K562 (cell line): ENCODE data around the gene GLTP. TPM values are rescaled to one million over a fixed set of nuclear protein-coding genes. Genes with fewer than 3 reads are reported as not detected.

ENCODE experiments used
- ATAC-seq: fragments of 200-7000 bp; cut with Tn5 transposase; 3 replicates; pipeline ENCODE4 v1.9.1; 2020; ENCODE audit warnings: moderate library complexity
- BruUV-seq: library from RNA; stranded (reverse); fragments of 400-500 nt; replicated peaks from 2 replicates; lab custom pipeline; 2021; lab: Mats Ljungman, UMichigan
- CTCF ChIA-PET: fragments of 300-600 bp; formaldehyde crosslinking; extraction: SDS; loops from one replicate; lab custom pipeline; 2021; ENCODE audit warnings: low intra/inter-chr PET ratio; lab: Yijun Ruan, JAX
- POLR2A ChIA-PET: fragments of 300-600, 350-650 bp; sonication (Branson Sonifier 250); formaldehyde crosslinking; extraction: SDS; loops from one replicate; lab custom pipeline; 2021; ENCODE audit warnings: antibody characterized with exemption, inconsistent platforms; lab: Yijun Ruan, JAX
- DNase-seq, 4 experiments: peaks; one replicate each; pipeline versions ENCODE4 v3.0.0 to v3.0.0-alpha.2; 2011 to 2018; ENCODE audit warnings: low spot score in 3 of 4, mixed read lengths in 3 of 4; ENCODE audit errors: extremely low read depth in 1 of 4
- FAIRE-seq: peaks from 2 replicates; lab custom pipeline; 2011; peaks lifted over from hg19 to GRCh38; lab: Jason Lieb, UNC
- H2AFZ ChIP-seq: 2 replicates; pipeline ENCODE4 v1.6.0; 2011; ENCODE audit warnings: low read depth, low read length, control low read depth, inconsistent platforms
- H3K27ac ChIP-seq: fragments of 200-600 bp; 3 replicates; pipeline ENCODE4 v1.8.0; 2011; ENCODE audit warnings: low read depth, mild to moderate bottlenecking, control low read depth, inconsistent platforms, low read length, moderate library complexity, mixed read lengths; ENCODE audit errors: extremely low read depth
- H3K27me3 ChIP-seq, 2 experiments: fragments of 300-600 bp in 1 of 2; 2 replicates in 1 of 2; 3 replicates in 1 of 2; pipeline versions ENCODE4 v1.6.0 to v1.8.0; 2011; ENCODE audit warnings: inconsistent platforms in 2 of 2, low read length in 2 of 2, mild to moderate bottlenecking in 1 of 2, mixed read lengths in 1 of 2, moderate library complexity in 1 of 2; ENCODE audit not compliant: control insufficient read depth in 2 of 2, insufficient read depth in 2 of 2
- H3K36me3 ChIP-seq: fragments of 300-600 bp; 3 replicates; pipeline ENCODE4 v1.8.0; 2011; ENCODE audit warnings: mild to moderate bottlenecking, low read length, inconsistent platforms; ENCODE audit not compliant: control insufficient read depth, insufficient read depth
- H3K4me1 ChIP-seq, 2 experiments: fragments of 200-600 bp in 1 of 2; replicated peaks in 1 of 2; 2 replicates in 1 of 2; 3 replicates in 1 of 2; pipeline versions ENCODE4 v1.5.1 to v1.8.0; 2011; ENCODE audit warnings: inconsistent platforms in 2 of 2, low read length in 2 of 2, mild to moderate bottlenecking in 1 of 2, mixed read lengths in 1 of 2, moderate library complexity in 1 of 2; ENCODE audit not compliant: control insufficient read depth in 2 of 2, insufficient read depth in 2 of 2
- H3K4me2 ChIP-seq: 2 replicates; pipeline ENCODE4 v1.6.1; 2011; ENCODE audit warnings: low read length, control low read depth, inconsistent platforms, mixed read lengths; ENCODE audit not compliant: insufficient read depth
- H3K4me3 ChIP-seq: fragments of 200-600 bp; sonication (generic), shearing (Covaris generic); 2 replicates; pipeline ENCODE4 v1.5.1; 2016; ENCODE audit warnings: control low read depth, inconsistent platforms
- H3K79me2 ChIP-seq: fragments of 200-600 bp; 3 replicates; pipeline ENCODE4 v1.8.0; 2011; ENCODE audit warnings: low read length, inconsistent platforms; ENCODE audit not compliant: control insufficient read depth, insufficient read depth
- H3K9ac ChIP-seq, 2 experiments: 2 replicates each; pipeline versions ENCODE4 v1.6.0 to v1.6.1; 2011; ENCODE audit warnings: low read depth in 2 of 2, low read length in 2 of 2, control low read depth in 1 of 2, inconsistent platforms in 1 of 2, mild to moderate bottlenecking in 1 of 2, mixed read lengths in 1 of 2; ENCODE audit not compliant: insufficient read depth in 1 of 2
- H3K9me1 ChIP-seq: one replicate; pipeline ENCODE4 v1.6.0; 2011; ENCODE audit warnings: inconsistent platforms, mild to moderate bottlenecking, low read length, moderate library complexity; ENCODE audit not compliant: control insufficient read depth, insufficient read depth
- H3K9me3 ChIP-seq: replicated peaks from 2 replicates; pipeline ENCODE4 v1.5.1; 2011; ENCODE audit warnings: low read depth, low read length, inconsistent platforms; ENCODE audit not compliant: control insufficient read depth, insufficient read depth
- H4K20me1 ChIP-seq: replicated peaks from 2 replicates; pipeline ENCODE4 v1.6.1; 2011; ENCODE audit warnings: low read length, inconsistent platforms, mixed read lengths; ENCODE audit not compliant: control insufficient read depth, insufficient read depth
- ARNT ChIP-seq, 2 experiments: fragments of 450-650 bp; IDR thresholded peaks; 2 replicates each; pipeline ENCODE4 v1.6.1; 2016; ENCODE audit warnings: mild to moderate bottlenecking in 1 of 2
- BCOR ChIP-seq: fragments of 450-650 bp; IDR thresholded peaks from 2 replicates; pipeline ENCODE4 v1.6.1; 2016
- BHLHE40 ChIP-seq: IDR thresholded peaks from 2 replicates; pipeline ENCODE4 v1.6.1; 2011; ENCODE audit warnings: low read length, improper control_type of control experiment
- E2F8 ChIP-seq: fragments of 450-650 bp; IDR thresholded peaks from 2 replicates; pipeline ENCODE4 v1.7.1; 2018; ENCODE audit warnings: mild to moderate bottlenecking, low read depth; ENCODE audit not compliant: partially characterized antibody
- FOXM1 ChIP-seq, 2 experiments: fragments of 450-650 bp in 1 of 2; sonication (generic) in 1 of 2; formaldehyde crosslinking in 1 of 2; IDR thresholded peaks; 2 replicates each; pipeline versions ENCODE4 v1.6.1 to v1.9.0; 2017 to 2022; ENCODE audit warnings: low read depth in 2 of 2, mild to moderate bottlenecking in 2 of 2, missing genetic modification reagents in 1 of 2, moderate library complexity in 1 of 2
- RBM25 ChIP-seq: fragments of 200-400 bp; formaldehyde crosslinking; IDR thresholded peaks from 2 replicates; pipeline ENCODE4 v1.6.1; 2018; ENCODE audit warnings: low read length, low read depth, moderate library complexity; ENCODE audit not compliant: severe bottlenecking
- SIN3A ChIP-seq, 2 experiments: fragments of 150-350 bp in 1 of 2; IDR thresholded peaks; 2 replicates each; pipeline ENCODE4 v1.6.1; 2011 to 2016; ENCODE audit warnings: borderline replicate concordance in 2 of 2, low read depth in 2 of 2, low read length in 2 of 2, mild to moderate bottlenecking in 2 of 2, moderate library complexity in 2 of 2; ENCODE audit not compliant: control insufficient read depth in 1 of 2
- YBX1 ChIP-seq: fragments of 450-650 bp; IDR thresholded peaks from 2 replicates; pipeline ENCODE4 v1.7.1; 2016; ENCODE audit warnings: mild to moderate bottlenecking
- ZBTB40 ChIP-seq, 2 experiments: fragments of 450-650 bp in 1 of 2; sonication (generic) in 1 of 2; formaldehyde crosslinking in 1 of 2; IDR thresholded peaks; 2 replicates each; pipeline versions ENCODE4 v1.7.1 to v1.9.0; 2016 to 2022; ENCODE audit warnings: inconsistent platforms in 1 of 2, mild to moderate bottlenecking in 1 of 2, missing genetic modification reagents in 1 of 2
- ZNF561 ChIP-seq: fragments of 450-650 bp; formaldehyde crosslinking; conservative IDR thresholded peaks from 2 replicates; pipeline ENCODE4 v1.4.0; 2020; ENCODE audit warnings: mild to moderate bottlenecking, moderate library complexity
- WGBS: fragments of 100-300 bp; shearing (Covaris generic); methylation state at CpG from one replicate; pipeline ENCODE4 v1.1.6; 2016; ENCODE audit warnings: low coverage, mixed read lengths; ENCODE audit not compliant: insufficient coverage; ENCODE audit errors: missing lambda C conversion rate; 5-methylcytosine and 5-hydroxymethylcytosine counted together
- in situ Hi-C: fragments of 300-500 bp; cut with MboI; formaldehyde crosslinking; loops from 4 replicates; pipeline ENCODE4 v1.15.0; 2018; ENCODE audit warnings: inconsistent platforms, mixed read lengths
- intact Hi-C: fragments of 100-400 bp; cut with micrococcal nuclease; formaldehyde crosslinking; loops from 2 replicates; pipeline ENCODE4 v1.14.2; 2022
- polyA plus RNA-seq, 8 experiments: library from polyadenylated mRNA; depleted of rRNA in 4 of 8; stranded (reverse) in 5 of 8; unstranded in 3 of 8; fragments of >200 nt; fragmentation: Nextera tagmentation in 2 of 8; fragmentation: Illumina TruSeq in 1 of 8; extraction: Ambion mirVana in 2 of 8; extraction: Trizol in 1 of 8; gene quantifications; 2 replicates each; pipeline versions ENCODE4 v1.2.1 to v1.2.3, GENCODE V29; 2011 to 2014; ENCODE audit warnings: inconsistent platforms in 1 of 8, missing spikeins in 1 of 8
- total RNA-seq, 7 experiments: library from RNA; depleted of rRNA in 6 of 7; stranded (reverse); fragments of >200 nt in 6 of 7; fragmentation: Illumina TruSeq in 2 of 7; extraction: Trizol in 2 of 7; gene quantifications; 2 replicates each; pipeline versions ENCODE4 v1.2.1 to v1.2.3, GENCODE V29; 2011 to 2021; ENCODE audit warnings: low replicate concordance in 1 of 7

The GLTP gene
- total and polyA plus RNA-seq, 9 of the 15 experiments (the other 6 are each of a cell fraction or from before 2014, with no cell fraction given), result 4.4 to 8.3 (median 6.1) TPM

GRCh38 chr12:109818253-109818652 is 62.1 kb downstream of the GLTP start:
- no peak overlapping the region for H3K4me3 ChIP-seq
- H3K4me1 ChIP-seq, result peaks cover 0 to 5% of the 10 kb centered on the region in 2 experiments; a peak in 2 of 5 replicates
- H3K36me3 ChIP-seq, result no peaks in the 10 kb centered on the region
- ChIA-PET POLR2A (interaction anchor here (1.0 kb wide), 1 partner anchor 12 kb away, joined by 4 read pairs; no protein-coding TSS in a partner anchor), CTCF (no interaction called here)
- ATAC-seq, result no peak
- H3K9ac ChIP-seq, result 0 out of 4 replicates have a peak overlapping the region, but pooled peaks of 1 of the 2 experiments have one; percentile 26
- no peaks in the 10 kb centered on the region for H3K79me2 ChIP-seq
- no peak overlapping the region for H3K4me2 ChIP-seq
- DNase-seq, result no peak
- BruUV-seq, result no TSS peak
- peaks cover 18 to 65% of the 10 kb centered on the region in 2 experiments; a peak in 4 of 5 replicates for H3K27me3 ChIP-seq
- in situ Hi-C loops, result no loop called here
- FAIRE-seq, result no peak
- WGBS, result 5% methylated on average over 9 of the region's 9 CpGs
- no peak overlapping the region for H2AFZ ChIP-seq
- no peak overlapping the region for H3K27ac ChIP-seq
- intact Hi-C loops, result no loop called here
- no peaks in the 10 kb centered on the region for H3K9me1 ChIP-seq
- H3K9me3 ChIP-seq, result no peaks in the 10 kb centered on the region
- H4K20me1 ChIP-seq, result no peaks in the 10 kb centered on the region; the same call in 1 of the 2 replicates
- TF ChIP-seq ZNF561, result no peak
- no peak for TF ChIP-seq ARNT (IDR thresholded peaks at IDR 0.05)
- no peak for TF ChIP-seq BHLHE40
- TF ChIP-seq ZBTB40 (IDR thresholded peaks at IDR 0.05), result no peak
- TF ChIP-seq ZBTB40 (CRISPR knock-in tag; IDR thresholded peaks at IDR 0.05), result no peak
- TF ChIP-seq RBM25, result peak; percentile 92
- no peak for TF ChIP-seq YBX1
- TF ChIP-seq E2F8, result no peak
- no peak for TF ChIP-seq FOXM1 (IDR thresholded peaks at IDR 0.05; ENCODE audit: low read depth)
- no peak for TF ChIP-seq FOXM1 (CRISPR knock-in tag; IDR thresholded peaks at IDR 0.05; ENCODE audit: low read depth)
- no peak for TF ChIP-seq SIN3A (IDR thresholded peaks at IDR 0.05; ENCODE audit: borderline replicate concordance in 2 of 2, control insufficient read depth in 1 of 2, low read depth in 2 of 2, low read length in 2 of 2)
- TF ChIP-seq BCOR, result peak; percentile 59
